Neural progenitor cell (in vitro differentiated cells): Measurements from ENCODE around the gene EPDR1.

ENCODE experiments used
- CTCF ChIP-seq: fragments of 200-600 bp; sonication (generic); IDR thresholded peaks from 2 replicates; pipeline ENCODE4 v1.5.1; 2017; ENCODE audit warnings: antibody characterized with exemption, mild to moderate bottlenecking
- EZH2 ChIP-seq: fragments of 200-600 bp; sonication (generic); IDR thresholded peaks from 2 replicates; pipeline ENCODE4 v1.6.1; 2017; ENCODE audit warnings: antibody characterized with exemption, mild to moderate bottlenecking, moderate library complexity

GRCh38 chr7:37986908-37987330, 66.5 kb downstream of the EPDR1 start:
- no peak for TF ChIP-seq CTCF
- TF ChIP-seq EZH2: no peak
